ENCODE results near the gene EHD1. TPM values are rescaled to one million over a fixed set of nuclear protein-coding genes. Genes with fewer than 3 reads are reported as not detected.

EHD1 gene
- total and polyA plus RNA-seq, 2 of the 4 experiments (the other 2 are of a cell fraction), result 107 to 209 TPM

DNA sequence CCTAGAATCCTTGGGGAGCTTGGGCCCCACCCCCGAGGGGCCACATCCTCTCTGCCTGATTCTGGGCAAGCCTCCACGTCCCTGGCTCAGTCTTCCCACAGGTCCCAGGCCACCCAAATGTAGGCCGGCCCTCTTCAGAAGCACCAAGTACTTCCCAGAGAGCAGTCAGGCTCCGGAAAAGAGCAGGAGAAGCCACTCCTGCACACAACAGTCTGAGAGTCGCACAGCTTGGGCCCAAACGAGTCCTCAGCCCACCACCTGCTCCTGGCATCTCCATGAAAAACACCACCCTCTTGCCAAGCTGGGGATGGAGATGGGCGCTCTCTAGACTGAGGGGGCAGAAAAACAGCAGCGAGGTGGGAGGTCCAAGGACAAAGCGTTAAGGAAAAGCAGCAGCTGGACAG, 15.4 kb downstream of the EHD1 start:
- H3K9ac ChIP-seq (ENCODE audit: low read depth, low read length), result peak overlapping the region; percentile 49
- in situ Hi-C loops (cut with MboI; ENCODE audit: low sequenced_read_pairs) (no loop called here), intact Hi-C loops (cut with micrococcal nuclease) (no loop called here), dilution Hi-C loops (cut with HindIII; ENCODE audit: low sequenced_read_pairs, unreplicated experiment) (no loop called here)
- H4K20me1 ChIP-seq (ENCODE audit: insufficient read depth, low read length), result peaks cover 49% of the 10 kb centered on the region
- H4K5ac ChIP-seq (ENCODE audit: low read depth, low read length), result peak overlapping the region; percentile 85
- H2BK20ac ChIP-seq (ENCODE audit: low read depth, low read length), result peak overlapping the region; percentile 96
- H3K27me3 ChIP-seq (ENCODE audit: control insufficient read depth, insufficient read depth, low read length), result no peaks in the 10 kb centered on the region
- H3K36me3 ChIP-seq (ENCODE audit: control insufficient read depth, insufficient read depth, low read length), result peaks cover 18% of the 10 kb centered on the region
- H3K79me1 ChIP-seq (ENCODE audit: low read depth in 1 of 2, low read length in 2 of 2), result peaks cover 15 to 78% of the 10 kb centered on the region in 2 experiments; a peak in 3 of 4 replicates
- POLR2A ChIA-PET (ENCODE audit: unreplicated experiment), result interaction anchor here (0.7 kb wide), 1 partner anchor 258 kb away, joined by 3 read pairs; no protein-coding TSS in a partner anchor
- H2AK9ac ChIP-seq (replicated peaks; ENCODE audit: low read depth, low read length, poor library complexity), result peak overlapping the region; percentile 96
- H3K27ac ChIP-seq (ENCODE audit: insufficient read depth, low read length), result peak overlapping the region; percentile 97
- peak overlapping the region; percentile 92 for H2BK5ac ChIP-seq (ENCODE audit: low read depth, low read length, poor library complexity, severe bottlenecking)
- peak overlapping the region; percentile 96 for H3K23ac ChIP-seq (ENCODE audit: low read depth, low read length)
- peak overlapping the region; percentile 87; the same call in 1 of the 3 replicates for H2BK15ac ChIP-seq (ENCODE audit: low read depth, low read length)
- peak overlapping the region; percentile 97 for H3K4ac ChIP-seq (ENCODE audit: low read depth, low read length)
- H3K9me1 ChIP-seq (ENCODE audit: insufficient read depth, low read length), result peaks cover 26% of the 10 kb centered on the region
- peaks cover 34% of the 10 kb centered on the region for H3K4me1 ChIP-seq (ENCODE audit: control insufficient read depth, insufficient read depth, low read length)
- TF ChIP-seq RFX5 (IDR thresholded peaks at IDR 0.05; ENCODE audit: low read depth, low read length) (no peak), MXI1 (IDR thresholded peaks at IDR 0.05; ENCODE audit: borderline replicate concordance, low read depth, low read length) (no peak), BHLHE40 (IDR thresholded peaks at IDR 0.05; ENCODE audit: low read depth, low read length) (no peak), SMC3 (IDR thresholded peaks at IDR 0.05; ENCODE audit: low read depth, low read length) (no peak), RAD21 (IDR thresholded peaks at IDR 0.05; ENCODE audit: low read length) (no peak), RCOR1 (IDR thresholded peaks at IDR 0.05; ENCODE audit: insufficient replicate concordance, low read length) (no peak), MAZ (IDR thresholded peaks at IDR 0.05; ENCODE audit: borderline replicate concordance, low read depth, low read length) (no peak), NFE2L2 (IDR thresholded peaks at IDR 0.05; ENCODE audit: low read depth, low read length) (no peak), MAFK (IDR thresholded peaks at IDR 0.05; ENCODE audit: low read depth, low read length) (no peak), CHD1 (IDR thresholded peaks at IDR 0.05; ENCODE audit: low read depth, low read length) (no peak), POLR2A (IDR thresholded peaks at IDR 0.05; ENCODE audit: low read depth, low read length) (no peak)
- TF ChIP-seq, protein P1, sequence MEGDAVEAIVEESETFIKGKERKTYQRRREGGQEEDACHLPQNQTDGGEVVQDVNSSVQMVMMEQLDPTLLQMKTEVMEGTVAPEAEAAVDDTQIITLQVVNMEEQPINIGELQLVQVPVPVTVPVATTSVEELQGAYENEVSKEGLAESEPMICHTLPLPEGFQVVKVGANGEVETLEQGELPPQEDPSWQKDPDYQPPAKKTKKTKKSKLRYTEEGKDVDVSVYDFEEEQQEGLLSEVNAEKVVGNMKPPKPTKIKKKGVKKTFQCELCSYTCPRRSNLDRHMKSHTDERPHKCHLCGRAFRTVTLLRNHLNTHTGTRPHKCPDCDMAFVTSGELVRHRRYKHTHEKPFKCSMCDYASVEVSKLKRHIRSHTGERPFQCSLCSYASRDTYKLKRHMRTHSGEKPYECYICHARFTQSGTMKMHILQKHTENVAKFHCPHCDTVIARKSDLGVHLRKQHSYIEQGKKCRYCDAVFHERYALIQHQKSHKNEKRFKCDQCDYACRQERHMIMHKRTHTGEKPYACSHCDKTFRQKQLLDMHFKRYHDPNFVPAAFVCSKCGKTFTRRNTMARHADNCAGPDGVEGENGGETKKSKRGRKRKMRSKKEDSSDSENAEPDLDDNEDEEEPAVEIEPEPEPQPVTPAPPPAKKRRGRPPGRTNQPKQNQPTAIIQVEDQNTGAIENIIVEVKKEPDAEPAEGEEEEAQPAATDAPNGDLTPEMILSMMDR (conservative IDR thresholded peaks at IDR 0.05; ENCODE audit: low read depth, low read length), result no peak
- TF ChIP-seq, protein P2, sequence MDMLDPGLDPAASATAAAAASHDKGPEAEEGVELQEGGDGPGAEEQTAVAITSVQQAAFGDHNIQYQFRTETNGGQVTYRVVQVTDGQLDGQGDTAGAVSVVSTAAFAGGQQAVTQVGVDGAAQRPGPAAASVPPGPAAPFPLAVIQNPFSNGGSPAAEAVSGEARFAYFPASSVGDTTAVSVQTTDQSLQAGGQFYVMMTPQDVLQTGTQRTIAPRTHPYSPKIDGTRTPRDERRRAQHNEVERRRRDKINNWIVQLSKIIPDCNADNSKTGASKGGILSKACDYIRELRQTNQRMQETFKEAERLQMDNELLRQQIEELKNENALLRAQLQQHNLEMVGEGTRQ (IDR thresholded peaks at IDR 0.05; ENCODE audit: low read depth, low read length), result no peak
- peak overlapping the region; percentile 99 for H2AK5ac ChIP-seq (ENCODE audit: low read depth, low read length)
- no peak for DNase-seq
- H3K4me3 ChIP-seq (ENCODE audit: insufficient read depth, low read depth, low read length), result no peak overlapping the region
- peak overlapping the region; percentile 61 for H2AFZ ChIP-seq (replicated peaks; ENCODE audit: low read length, poor library complexity)
- peak overlapping the region; percentile 94 to 99 for H4K8ac ChIP-seq (ENCODE audit: low read depth in 2 of 2, low read length in 2 of 2)
- peak overlapping the region; percentile 17 for H3K4me2 ChIP-seq (ENCODE audit: low read depth, low read length)
- peak overlapping the region; percentile 96 for H2BK120ac ChIP-seq (ENCODE audit: low read depth, low read length)
- H3K56ac ChIP-seq (ENCODE audit: extremely low read depth, insufficient read depth, low read length), result peak overlapping the region; percentile 91; the same call in 1 of the 2 replicates
- H4K91ac ChIP-seq (ENCODE audit: insufficient read depth, low read depth, low read length), result peak overlapping the region; percentile 96
- BruUV-seq (replicated peaks), result no TSS peak
- H3K14ac ChIP-seq (replicated peaks; ENCODE audit: low read depth, low read length), result peak overlapping the region; percentile 98
- peak overlapping the region; percentile 49 for H3K18ac ChIP-seq (ENCODE audit: low read depth, low read length)
- CTCF ChIA-PET, result interaction anchor here (1.0 kb wide), 1 partner anchor 15 kb away, joined by 3 read pairs; no protein-coding TSS in a partner anchor
- 17% methylated on average over 1 of the region's 9 CpGs; no CpG with 5 or more reads in 1 of the 2 experiments for WGBS, 2 experiments (ENCODE audit: extremely low coverage in 2 of 2, insufficient read length in 1 of 2)
- ATAC-seq (ENCODE audit: low read depth), result no peak; the same call in 1 of the 2 replicates
- H3K9me3 ChIP-seq (ENCODE audit: control insufficient read depth, insufficient read depth, low read length), result no peaks in the 10 kb centered on the region

All from IMR-90 (cell line).